Panc1 (cell line): ENCODE results near the gene ADAM23. TPM values are rescaled to one million over a fixed set of nuclear protein-coding genes. Genes with fewer than 3 reads are reported as not detected.

ENCODE experiments used
- ATAC-seq: fragments of 200-7000 bp; cut with Tn5 transposase; 2 replicates; pipeline ENCODE4 v1.9.1; 2020; ENCODE audit warnings: mild to moderate bottlenecking, moderate library complexity
- BruUV-seq: library from RNA; stranded (reverse); fragments of 400-500 nt; replicated peaks from 2 replicates; lab custom pipeline; 2021; lab: Mats Ljungman, UMichigan
- CTCF ChIA-PET: fragments of 300-600 bp; sonication (Branson Sonifier 250); formaldehyde crosslinking; loops from one replicate; lab custom pipeline; 2022; ENCODE audit warnings: antibody characterized with exemption; lab: Charles Lee
- POLR2A ChIA-PET: fragments of 300-600 bp; sonication (Branson Sonifier 250); formaldehyde crosslinking; loops from one replicate; lab custom pipeline; 2022; ENCODE audit warnings: antibody characterized with exemption; lab: Charles Lee
- DNase-seq: peaks from one replicate; pipeline ENCODE4 v3.0.0-alpha.2; 2010; ENCODE audit warnings: low read depth, low spot score
- H3K27ac ChIP-seq: 2 replicates; pipeline ENCODE4 v1.5.1; 2011; ENCODE audit warnings: mild to moderate bottlenecking, low read length, inconsistent platforms
- H3K27me3 ChIP-seq: fragments of 200-500 bp; sonication (Bioruptor generic); 2 replicates; pipeline ENCODE4 v1.6.0; 2014; ENCODE audit warnings: low read length, inconsistent platforms; ENCODE audit not compliant: control insufficient read depth, insufficient read depth
- H3K36me3 ChIP-seq: fragments of 200-500 bp; sonication (Bioruptor generic); 2 replicates; pipeline ENCODE4 v1.5.1; 2014; ENCODE audit warnings: inconsistent platforms, mild to moderate bottlenecking, low read length, moderate library complexity; ENCODE audit not compliant: control insufficient read depth, insufficient read depth
- H3K4me1 ChIP-seq: 2 replicates; pipeline ENCODE4 v1.5.1; 2011; ENCODE audit warnings: inconsistent platforms, mild to moderate bottlenecking, low read length, moderate library complexity; ENCODE audit not compliant: control insufficient read depth, insufficient read depth
- H3K4me3 ChIP-seq, 2 experiments: 2 replicates each; pipeline ENCODE4 v1.5.1; 2011 to 2012; ENCODE audit warnings: low read depth in 2 of 2, low read length in 2 of 2, mild to moderate bottlenecking in 2 of 2, inconsistent platforms in 1 of 2, moderate library complexity in 1 of 2
- H3K9me3 ChIP-seq: fragments of 200-500 bp; sonication (Bioruptor generic); 2 replicates; pipeline ENCODE4 v1.5.1; 2014; ENCODE audit warnings: low read depth, mild to moderate bottlenecking, inconsistent platforms, low read length, moderate library complexity; ENCODE audit not compliant: control insufficient read depth, insufficient read depth
- POLR2AphosphoS5 ChIP-seq: IDR thresholded peaks from 2 replicates; pipeline ENCODE4 v1.6.1; 2012; ENCODE audit warnings: mild to moderate bottlenecking, low read depth, low read length, moderate library complexity
- SIN3A ChIP-seq: IDR thresholded peaks from 2 replicates; pipeline ENCODE4 v1.6.1; 2012; ENCODE audit warnings: low read depth, mild to moderate bottlenecking, low read length, moderate library complexity, borderline replicate concordance; ENCODE audit not compliant: insufficient read depth
- TCF7L2 ChIP-seq: IDR thresholded peaks from 2 replicates; pipeline ENCODE4 v1.6.1; 2011; ENCODE audit warnings: mild to moderate bottlenecking, low read depth, low read length, inconsistent platforms
- in situ Hi-C: cut with HindIII; loops from 2 replicates; pipeline ENCODE4 v1.10.0; 2016; ENCODE audit warnings: low sequenced_read_pairs, low pct_unique_long_range_greater_than_20kb
- intact Hi-C: fragments of 100-400 bp; cut with micrococcal nuclease; formaldehyde crosslinking; loops from one replicate; pipeline ENCODE4 v1.10.0; 2022; ENCODE audit not compliant: unreplicated experiment
- total RNA-seq: library from RNA; stranded (reverse); gene quantifications from one replicate; pipeline ENCODE4 v1.2.1, GENCODE V29; 2021; ENCODE audit not compliant: unreplicated experiment
- TF ChIP-seq, protein P1 (sequence below), 2 experiments: IDR thresholded peaks; 2 replicates each; pipeline ENCODE4 v1.6.1; 2011 to 2012; ENCODE audit warnings: low read depth in 2 of 2, control low read depth in 1 of 2, low read length in 1 of 2, mild to moderate bottlenecking in 1 of 2, moderate library complexity in 1 of 2; ENCODE audit not compliant: insufficient read depth in 1 of 2
- TF ChIP-seq, protein P2 (sequence below): fragments of 450-650 bp; IDR thresholded peaks from 2 replicates; pipeline ENCODE4 v1.5.1; 2017; ENCODE audit warnings: mild to moderate bottlenecking

Gene ADAM23
- total RNA-seq, 1 experiment from 2014 or later = 0.18 TPM

DNA sequence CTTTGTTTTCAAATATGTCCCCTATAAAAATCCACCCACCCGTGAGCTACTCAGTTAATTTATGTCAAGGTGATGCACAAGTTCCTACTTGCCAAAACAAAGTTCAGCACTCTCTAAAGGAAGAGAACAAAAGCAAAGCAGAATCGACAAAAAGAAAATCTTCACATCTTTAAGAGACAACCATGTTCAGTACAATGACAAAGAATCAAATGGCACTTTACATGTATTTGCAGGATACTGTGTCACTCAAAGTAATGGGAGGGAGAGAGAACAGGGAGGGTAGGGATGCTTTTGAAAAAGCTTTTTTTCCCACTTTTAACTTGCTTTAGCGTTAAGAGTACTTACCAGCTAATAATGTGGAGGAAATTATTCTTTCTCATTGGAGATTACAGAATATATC, 159.9 kb downstream of the ADAM23 start:
- H3K27me3 ChIP-seq = no peaks in the 10 kb centered on the region; the same call in 1 of the 2 replicates
- TF ChIP-seq, protein P1, sequence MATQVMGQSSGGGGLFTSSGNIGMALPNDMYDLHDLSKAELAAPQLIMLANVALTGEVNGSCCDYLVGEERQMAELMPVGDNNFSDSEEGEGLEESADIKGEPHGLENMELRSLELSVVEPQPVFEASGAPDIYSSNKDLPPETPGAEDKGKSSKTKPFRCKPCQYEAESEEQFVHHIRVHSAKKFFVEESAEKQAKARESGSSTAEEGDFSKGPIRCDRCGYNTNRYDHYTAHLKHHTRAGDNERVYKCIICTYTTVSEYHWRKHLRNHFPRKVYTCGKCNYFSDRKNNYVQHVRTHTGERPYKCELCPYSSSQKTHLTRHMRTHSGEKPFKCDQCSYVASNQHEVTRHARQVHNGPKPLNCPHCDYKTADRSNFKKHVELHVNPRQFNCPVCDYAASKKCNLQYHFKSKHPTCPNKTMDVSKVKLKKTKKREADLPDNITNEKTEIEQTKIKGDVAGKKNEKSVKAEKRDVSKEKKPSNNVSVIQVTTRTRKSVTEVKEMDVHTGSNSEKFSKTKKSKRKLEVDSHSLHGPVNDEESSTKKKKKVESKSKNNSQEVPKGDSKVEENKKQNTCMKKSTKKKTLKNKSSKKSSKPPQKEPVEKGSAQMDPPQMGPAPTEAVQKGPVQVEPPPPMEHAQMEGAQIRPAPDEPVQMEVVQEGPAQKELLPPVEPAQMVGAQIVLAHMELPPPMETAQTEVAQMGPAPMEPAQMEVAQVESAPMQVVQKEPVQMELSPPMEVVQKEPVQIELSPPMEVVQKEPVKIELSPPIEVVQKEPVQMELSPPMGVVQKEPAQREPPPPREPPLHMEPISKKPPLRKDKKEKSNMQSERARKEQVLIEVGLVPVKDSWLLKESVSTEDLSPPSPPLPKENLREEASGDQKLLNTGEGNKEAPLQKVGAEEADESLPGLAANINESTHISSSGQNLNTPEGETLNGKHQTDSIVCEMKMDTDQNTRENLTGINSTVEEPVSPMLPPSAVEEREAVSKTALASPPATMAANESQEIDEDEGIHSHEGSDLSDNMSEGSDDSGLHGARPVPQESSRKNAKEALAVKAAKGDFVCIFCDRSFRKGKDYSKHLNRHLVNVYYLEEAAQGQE (IDR thresholded peaks at IDR 0.05; ENCODE audit: insufficient read depth in 1 of 2, low read depth in 2 of 2, low read length in 1 of 2) = no peak
- TF ChIP-seq TCF7L2 = no peak
- no peak for TF ChIP-seq SIN3A
- TF ChIP-seq POLR2AphosphoS5 = no peak
- TF ChIP-seq, protein P2, sequence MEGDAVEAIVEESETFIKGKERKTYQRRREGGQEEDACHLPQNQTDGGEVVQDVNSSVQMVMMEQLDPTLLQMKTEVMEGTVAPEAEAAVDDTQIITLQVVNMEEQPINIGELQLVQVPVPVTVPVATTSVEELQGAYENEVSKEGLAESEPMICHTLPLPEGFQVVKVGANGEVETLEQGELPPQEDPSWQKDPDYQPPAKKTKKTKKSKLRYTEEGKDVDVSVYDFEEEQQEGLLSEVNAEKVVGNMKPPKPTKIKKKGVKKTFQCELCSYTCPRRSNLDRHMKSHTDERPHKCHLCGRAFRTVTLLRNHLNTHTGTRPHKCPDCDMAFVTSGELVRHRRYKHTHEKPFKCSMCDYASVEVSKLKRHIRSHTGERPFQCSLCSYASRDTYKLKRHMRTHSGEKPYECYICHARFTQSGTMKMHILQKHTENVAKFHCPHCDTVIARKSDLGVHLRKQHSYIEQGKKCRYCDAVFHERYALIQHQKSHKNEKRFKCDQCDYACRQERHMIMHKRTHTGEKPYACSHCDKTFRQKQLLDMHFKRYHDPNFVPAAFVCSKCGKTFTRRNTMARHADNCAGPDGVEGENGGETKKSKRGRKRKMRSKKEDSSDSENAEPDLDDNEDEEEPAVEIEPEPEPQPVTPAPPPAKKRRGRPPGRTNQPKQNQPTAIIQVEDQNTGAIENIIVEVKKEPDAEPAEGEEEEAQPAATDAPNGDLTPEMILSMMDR = no peak
- intact Hi-C loops (no loop called here), in situ Hi-C loops (no loop called here)
- no TSS peak for BruUV-seq
- DNase-seq = no peak
- H3K4me1 ChIP-seq = no peaks in the 10 kb centered on the region
- H3K27ac ChIP-seq = no peak overlapping the region
- no peaks in the 10 kb centered on the region; the same call in 1 of the 2 replicates for H3K36me3 ChIP-seq
- H3K9me3 ChIP-seq = no peaks in the 10 kb centered on the region
- no peak for ATAC-seq
- ChIA-PET CTCF (no interaction called here), POLR2A (interaction anchor here (0.6 kb wide), 1 partner anchor 55 kb away, joined by 5 read pairs; no protein-coding TSS in a partner anchor)
- no peak overlapping the region for H3K4me3 ChIP-seq

DNA sequence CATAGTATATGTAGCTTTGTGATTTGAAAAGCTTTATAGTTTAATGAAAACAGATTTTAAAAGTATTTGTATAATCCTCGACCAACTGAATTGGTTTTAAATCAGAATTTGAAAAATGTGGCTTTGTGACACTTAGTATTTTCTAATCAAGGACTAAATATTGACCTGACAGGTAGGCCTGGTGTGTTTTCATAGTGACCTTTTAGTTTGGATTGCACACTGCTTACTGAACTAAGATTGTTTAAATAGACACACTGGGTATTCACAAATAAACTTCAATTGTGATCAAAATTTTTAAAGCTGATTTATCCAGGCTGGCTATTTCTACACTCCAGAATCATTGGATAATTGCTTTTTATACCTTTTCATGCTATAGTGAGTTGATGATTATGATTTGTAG, 167.1 kb downstream of the ADAM23 start:
- ChIA-PET POLR2A (no interaction called here), CTCF (no interaction called here)
- intact Hi-C loops (no loop called here), in situ Hi-C loops (no loop called here)
- no peaks in the 10 kb centered on the region for H3K4me1 ChIP-seq
- no TSS peak for BruUV-seq
- no peaks in the 10 kb centered on the region for H3K27me3 ChIP-seq
- H3K4me3 ChIP-seq = no peak overlapping the region
- no peak for TF ChIP-seq POLR2AphosphoS5
- TF ChIP-seq, protein P2 = no peak
- TF ChIP-seq SIN3A = no peak
- TF ChIP-seq, protein P1 (IDR thresholded peaks at IDR 0.05; ENCODE audit: insufficient read depth in 1 of 2, low read depth in 2 of 2, low read length in 1 of 2) = no peak
- TF ChIP-seq TCF7L2 = no peak
- H3K9me3 ChIP-seq = no peaks in the 10 kb centered on the region
- no peak for ATAC-seq
- H3K27ac ChIP-seq = no peak overlapping the region
- DNase-seq = no peak
- H3K36me3 ChIP-seq = no peaks in the 10 kb centered on the region; the same call in 1 of the 2 replicates
